Measurements from ENCODE around the gene CBX4. TPM values are rescaled to one million over a fixed set of nuclear protein-coding genes. Genes with fewer than 3 reads are reported as not detected.

The CBX4 gene
- total RNA-seq, 1 experiment from 2014 or later = 6.2 TPM

- no peak overlapping the region for H3K14ac ChIP-seq (ENCODE audit: insufficient read depth, low read length)
- Mint-ChIP-seq H3K4me3 (peak overlapping the region in 1 of 2 experiments; percentile 60; a peak in 2 of 5 replicates), H3K36me3 (ENCODE audit: insufficient read depth in 1 of 3, low read depth in 3 of 3) (no peaks in the 10 kb centered on the region; a peak in 1 of 7 replicates), H3K9me3 (peaks cover 9 to 13% of the 10 kb centered on the region in 2 experiments; a peak in 4 of 5 replicates), H3K27me3 (ENCODE audit: low read depth) (peaks cover 98% of the 10 kb centered on the region), H3K27ac (no peak overlapping the region), H3K4me1 (peaks cover 46 to 60% of the 10 kb centered on the region in 2 experiments)
- H2BK120ac ChIP-seq (ENCODE audit: low read depth, low read length, poor library complexity, severe bottlenecking) = no peak overlapping the region
- no peaks in the 10 kb centered on the region for H3K79me1 ChIP-seq (ENCODE audit: insufficient read depth, low read depth, low read length, poor library complexity, severe bottlenecking)
- no peak overlapping the region for H3K4ac ChIP-seq (ENCODE audit: low read depth, low read length)
- DNase-seq = no peak
- no peak overlapping the region for H2BK12ac ChIP-seq (ENCODE audit: insufficient read length, low read depth, low read length)
- no peaks in the 10 kb centered on the region for H4K20me1 ChIP-seq (ENCODE audit: control insufficient read depth, insufficient read depth, insufficient read length)
- no peak overlapping the region for H3K4me2 ChIP-seq (ENCODE audit: insufficient read depth, insufficient read length, low read length)
- H3K9me3 ChIP-seq (ENCODE audit: control insufficient read depth, low read depth, low read length) = no peaks in the 10 kb centered on the region
- peaks cover 87% of the 10 kb centered on the region for H3K27me3 ChIP-seq (ENCODE audit: insufficient read depth, low read length)
- H2BK15ac ChIP-seq (ENCODE audit: low read depth, low read length) = no peak overlapping the region
- H4K91ac ChIP-seq (ENCODE audit: insufficient read length, low read depth, low read length) = no peak overlapping the region
- H3K56ac ChIP-seq (ENCODE audit: insufficient read length, low read depth, low read length) = no peak overlapping the region
- H4K5ac ChIP-seq (ENCODE audit: insufficient read length, low read depth, low read length) = no peak overlapping the region
- H3K23me2 ChIP-seq (ENCODE audit: insufficient read length, low read depth, low read length, poor library complexity, severe bottlenecking) = peaks cover 2% of the 10 kb centered on the region
- no peak overlapping the region for H2BK20ac ChIP-seq (ENCODE audit: low read depth, low read length, poor library complexity, severe bottlenecking)
- H3K9ac ChIP-seq (ENCODE audit: extremely low read depth, insufficient read length, low read length) = no peak overlapping the region
- no peak overlapping the region for H2AK5ac ChIP-seq (ENCODE audit: insufficient read length, low read length)
- no peak overlapping the region for H2BK5ac ChIP-seq (ENCODE audit: insufficient read length, low read length)
- no peak overlapping the region for H4K8ac ChIP-seq (replicated peaks; ENCODE audit: insufficient read length, low read depth, low read length)
- no peak overlapping the region for H3K23ac ChIP-seq (ENCODE audit: insufficient read length, low read depth, low read length)
- no CpG with 5 or more reads among the region's 22 CpGs for WGBS (ENCODE audit: extremely low coverage, insufficient read length, low lambda C conversion rate)
- no peak overlapping the region for H3T11ph ChIP-seq (ENCODE audit: low read length)
- no peaks in the 10 kb centered on the region; the same call in 1 of the 2 replicates for H3K4me1 ChIP-seq (ENCODE audit: insufficient read depth, low read length)
- H3K27ac ChIP-seq (ENCODE audit: insufficient read length, low read depth, low read length) = no peak overlapping the region
- peak overlapping the region; percentile 15 for H3K18ac ChIP-seq (ENCODE audit: insufficient read length, low read depth, low read length)
- TF ChIP-seq CTCF (conservative IDR thresholded peaks at IDR 0.05) = no peak
- H2AFZ ChIP-seq (ENCODE audit: low read length) = no peak overlapping the region
- H3K79me2 ChIP-seq (ENCODE audit: insufficient read depth, low read length) = no peaks in the 10 kb centered on the region
These were observed 34.2 kb downstream of the CBX4 start for GRCh38 chr17:79804856-79805696.

Measured in H9 (cell line).